K562 (cell line): Measurements from ENCODE around the gene USP12. TPM values are rescaled to one million over a fixed set of nuclear protein-coding genes. Genes with fewer than 3 reads are reported as not detected.

Experiments
- EP300 ChIP-seq: IDR thresholded peaks from 2 replicates; pipeline ENCODE4 v1.6.1; 2012; ENCODE audit warnings: low read length, improper control_type of control experiment
- FOXM1 ChIP-seq, 2 experiments: fragments of 450-650 bp in 1 of 2; sonication (generic) in 1 of 2; formaldehyde crosslinking in 1 of 2; IDR thresholded peaks; 2 replicates each; pipeline versions ENCODE4 v1.6.1 to v1.9.0; 2017 to 2022; ENCODE audit warnings: low read depth in 2 of 2, mild to moderate bottlenecking in 2 of 2, missing genetic modification reagents in 1 of 2, moderate library complexity in 1 of 2
- HNRNPLL ChIP-seq: fragments of 200-400 bp; formaldehyde crosslinking; IDR thresholded peaks from 2 replicates; pipeline ENCODE4 v1.6.1; 2017; ENCODE audit warnings: low read length, low read depth, mild to moderate bottlenecking; ENCODE audit not compliant: poor library complexity, severe bottlenecking
- KLF13 ChIP-seq: fragments of 450-650 bp; IDR thresholded peaks from 2 replicates; pipeline ENCODE4 v1.6.1; 2016; ENCODE audit warnings: missing genetic modification characterization, low read depth, mild to moderate bottlenecking, missing compliant biosample characterization, moderate library complexity, borderline replicate concordance
- MAFG ChIP-seq: fragments of 450-650 bp; conservative IDR thresholded peaks from 2 replicates; pipeline ENCODE4 v1.6.1; 2016; ENCODE audit warnings: missing genetic modification characterization, missing compliant biosample characterization
- MYC ChIP-seq, 2 experiments: fragments of 250-450 bp in 1 of 2; sonication (Bioruptor Pico) in 1 of 2; IDR thresholded peaks; 2 replicates each; pipeline versions ENCODE4 v1.5.1 to v1.6.1; 2012 to 2021; ENCODE audit warnings: low read depth in 2 of 2, borderline replicate concordance in 1 of 2, improper control_type of control experiment in 1 of 2, low read length in 1 of 2, mild to moderate bottlenecking in 1 of 2, moderate library complexity in 1 of 2
- NFATC3 ChIP-seq: fragments of 450-650 bp; IDR thresholded peaks from 2 replicates; pipeline ENCODE4 v1.6.1; 2017; ENCODE audit warnings: mild to moderate bottlenecking
- NR3C1 ChIP-seq: sonication (generic); formaldehyde crosslinking; IDR thresholded peaks from 2 replicates; pipeline ENCODE4 v1.8.1; 2022; ENCODE audit warnings: missing genetic modification reagents
- NUFIP1 ChIP-seq: fragments of 450-650 bp; IDR thresholded peaks from 2 replicates; pipeline ENCODE4 v1.6.1; 2018; ENCODE audit not compliant: partially characterized antibody
- PCBP1 ChIP-seq: fragments of 200-400 bp; formaldehyde crosslinking; IDR thresholded peaks from 2 replicates; pipeline ENCODE4 v1.6.1; 2018; ENCODE audit warnings: mild to moderate bottlenecking, low read depth, low read length; ENCODE audit not compliant: poor library complexity, severe bottlenecking
- POLR2AphosphoS2 ChIP-seq: IDR thresholded peaks from 2 replicates; pipeline ENCODE4 v1.6.1; 2012; ENCODE audit warnings: low read length, improper control_type of control experiment
- PPARD ChIP-seq: fragments of 250-450 bp; sonication (Bioruptor Pico); IDR thresholded peaks from 2 replicates; pipeline ENCODE4 v1.8.0; 2022; ENCODE audit warnings: inconsistent platforms, mild to moderate bottlenecking, moderate library complexity
- RBM17 ChIP-seq: fragments of 200-400 bp; formaldehyde crosslinking; IDR thresholded peaks from 2 replicates; pipeline ENCODE4 v1.6.1; 2017; ENCODE audit warnings: low read depth, mild to moderate bottlenecking, low read length, borderline replicate concordance
- RCOR1 ChIP-seq, 2 experiments: IDR thresholded peaks; 2 replicates each; pipeline ENCODE4 v1.6.1; 2012; ENCODE audit warnings: low read depth in 2 of 2, low read length in 2 of 2, borderline replicate concordance in 1 of 2, improper control_type of control experiment in 1 of 2
- SRSF7 ChIP-seq: fragments of 200-400 bp; formaldehyde crosslinking; optimal IDR thresholded peaks from 2 replicates; pipeline ENCODE3; 2017; ENCODE audit warnings: mild to moderate bottlenecking, low read depth, low read length
- TBL1XR1 ChIP-seq, 2 experiments: IDR thresholded peaks; 2 replicates each; pipeline ENCODE4 v1.6.1; 2012; ENCODE audit warnings: improper control_type of control experiment in 2 of 2, low read length in 2 of 2, mild to moderate bottlenecking in 1 of 2
- ZBED1 ChIP-seq: IDR thresholded peaks from 2 replicates; pipeline ENCODE4 v1.6.1; 2014
- ZNF121 ChIP-seq: sonication (generic); formaldehyde crosslinking; conservative IDR thresholded peaks from 2 replicates; pipeline ENCODE4 v1.8.0; 2022; ENCODE audit warnings: missing genetic modification reagents
- ZNF197 ChIP-seq: fragments of 200-800 bp; sonication (Bioruptor generic); IDR thresholded peaks from 2 replicates; pipeline ENCODE4 v1.6.1; 2016; ENCODE audit warnings: low read depth, missing genetic modification characterization, missing compliant biosample characterization
- ZSCAN32 ChIP-seq: fragments of 450-650 bp; formaldehyde crosslinking; IDR thresholded peaks from 2 replicates; pipeline ENCODE4 v1.4.0; 2020; ENCODE audit warnings: mild to moderate bottlenecking, moderate library complexity
- polyA plus RNA-seq, 8 experiments: library from polyadenylated mRNA; depleted of rRNA in 4 of 8; stranded (reverse) in 5 of 8; unstranded in 3 of 8; fragments of >200 nt; fragmentation: Nextera tagmentation in 2 of 8; fragmentation: Illumina TruSeq in 1 of 8; extraction: Ambion mirVana in 2 of 8; extraction: Trizol in 1 of 8; gene quantifications; 2 replicates each; pipeline versions ENCODE4 v1.2.1 to v1.2.3, GENCODE V29; 2011 to 2014; ENCODE audit warnings: inconsistent platforms in 1 of 8, missing spikeins in 1 of 8
- total RNA-seq, 7 experiments: library from RNA; depleted of rRNA in 6 of 7; stranded (reverse); fragments of >200 nt in 6 of 7; fragmentation: Illumina TruSeq in 2 of 7; extraction: Trizol in 2 of 7; gene quantifications; 2 replicates each; pipeline versions ENCODE4 v1.2.1 to v1.2.3, GENCODE V29; 2011 to 2021; ENCODE audit warnings: low replicate concordance in 1 of 7
- TF ChIP-seq, protein P1 (sequence below): fragments of 450-650 bp; formaldehyde crosslinking; IDR thresholded peaks from 2 replicates; pipeline ENCODE4 v1.4.0; 2020; ENCODE audit warnings: mild to moderate bottlenecking
- TF ChIP-seq, protein P2 (sequence below): fragments of 450-650 bp; IDR thresholded peaks from 2 replicates; pipeline ENCODE4 v1.6.1; 2016; ENCODE audit warnings: low read depth, mild to moderate bottlenecking, moderate library complexity
- TF ChIP-seq, protein P3 (sequence below), 2 experiments: fragments of 450-650 bp; IDR thresholded peaks; 2 replicates each; pipeline ENCODE4 v1.6.1; 2016
- TF ChIP-seq, protein P4 (sequence below): fragments of 450-650 bp; formaldehyde crosslinking; IDR thresholded peaks from 2 replicates; pipeline ENCODE4 v1.4.0; 2022; ENCODE audit warnings: mild to moderate bottlenecking, moderate library complexity

USP12 gene
- total and polyA plus RNA-seq, 9 of the 15 experiments (the other 6 are each of a cell fraction or from before 2014, with no cell fraction given), result 1.8 to 20.5 (median 13.3) TPM

DNA sequence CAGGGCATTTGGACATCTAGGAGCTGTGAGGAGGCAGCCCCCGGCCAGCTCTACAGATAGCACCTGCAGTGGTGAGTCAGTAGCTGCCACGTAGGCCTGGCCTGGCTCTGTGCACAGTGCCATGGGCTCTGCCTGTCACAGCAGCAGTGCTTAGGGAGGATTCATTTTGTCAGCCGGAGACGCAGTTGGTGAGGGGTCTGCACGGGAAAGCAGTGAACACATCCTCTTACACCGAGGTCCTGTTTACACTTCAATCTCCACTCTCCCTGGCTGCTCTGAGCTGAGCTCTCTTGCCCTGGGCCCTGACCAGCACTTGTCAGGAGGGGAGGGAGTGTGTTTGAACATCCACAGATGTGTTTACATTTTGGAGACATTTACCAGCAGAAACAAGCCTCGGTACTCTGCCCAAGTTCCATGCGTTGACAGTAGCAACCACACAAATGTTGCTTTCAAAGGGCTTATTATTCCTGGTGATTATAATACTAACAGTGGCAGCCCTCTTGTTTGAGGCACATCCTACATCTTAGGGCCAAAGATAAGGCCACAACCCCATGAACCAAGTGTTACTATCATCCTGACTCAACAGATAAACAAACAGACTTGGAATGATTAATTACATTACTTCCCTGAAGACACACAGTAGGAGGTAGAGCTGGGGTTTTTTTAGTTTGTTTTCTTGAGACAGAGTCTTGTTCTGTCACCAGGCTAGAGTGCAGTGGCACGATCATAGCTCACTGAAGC is 148.9 kb downstream of the USP12 start (continued):
- TF ChIP-seq MYC (IDR thresholded peaks at IDR 0.05; ENCODE audit: low read depth, low read length) (no peak), MYC (CRISPR knock-in tag; IDR thresholded peaks at IDR 0.05; ENCODE audit: borderline replicate concordance, low read depth) (no peak), TBL1XR1 (IDR thresholded peaks at IDR 0.05; ENCODE audit: low read length in 2 of 2) (no peak), PCBP1 (no peak), NR3C1 (CRISPR knock-in tag) (no peak), HNRNPLL (no peak), ZSCAN32 (no peak), NUFIP1 (no peak), RBM17 (no peak), ZBED1 (no peak), MAFG (tag) (no peak), FOXM1 (IDR thresholded peaks at IDR 0.05; ENCODE audit: low read depth) (no peak), FOXM1 (CRISPR knock-in tag; IDR thresholded peaks at IDR 0.05; ENCODE audit: low read depth) (no peak), POLR2AphosphoS2 (no peak), SRSF7 (no peak), PPARD (CRISPR knock-in tag) (no peak), ZNF121 (CRISPR knock-in tag) (no peak), RCOR1 (IDR thresholded peaks at IDR 0.05; ENCODE audit: borderline replicate concordance in 1 of 2, low read depth in 2 of 2, low read length in 2 of 2) (peak in 1 of 2 experiments; percentile 66; a peak in 1 of 4 replicates), ZNF197 (no peak), NFATC3 (no peak), KLF13 (no peak), EP300 (peak; percentile 39; the same call in 1 of the 2 replicates)
- TF ChIP-seq, protein P1, sequence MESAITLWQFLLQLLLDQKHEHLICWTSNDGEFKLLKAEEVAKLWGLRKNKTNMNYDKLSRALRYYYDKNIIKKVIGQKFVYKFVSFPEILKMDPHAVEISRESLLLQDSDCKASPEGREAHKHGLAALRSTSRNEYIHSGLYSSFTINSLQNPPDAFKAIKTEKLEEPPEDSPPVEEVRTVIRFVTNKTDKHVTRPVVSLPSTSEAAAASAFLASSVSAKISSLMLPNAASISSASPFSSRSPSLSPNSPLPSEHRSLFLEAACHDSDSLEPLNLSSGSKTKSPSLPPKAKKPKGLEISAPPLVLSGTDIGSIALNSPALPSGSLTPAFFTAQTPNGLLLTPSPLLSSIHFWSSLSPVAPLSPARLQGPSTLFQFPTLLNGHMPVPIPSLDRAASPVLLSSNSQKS, result no peak
- TF ChIP-seq, protein P2, sequence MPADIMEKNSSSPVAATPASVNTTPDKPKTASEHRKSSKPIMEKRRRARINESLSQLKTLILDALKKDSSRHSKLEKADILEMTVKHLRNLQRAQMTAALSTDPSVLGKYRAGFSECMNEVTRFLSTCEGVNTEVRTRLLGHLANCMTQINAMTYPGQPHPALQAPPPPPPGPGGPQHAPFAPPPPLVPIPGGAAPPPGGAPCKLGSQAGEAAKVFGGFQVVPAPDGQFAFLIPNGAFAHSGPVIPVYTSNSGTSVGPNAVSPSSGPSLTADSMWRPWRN, result no peak
- TF ChIP-seq, protein P3, sequence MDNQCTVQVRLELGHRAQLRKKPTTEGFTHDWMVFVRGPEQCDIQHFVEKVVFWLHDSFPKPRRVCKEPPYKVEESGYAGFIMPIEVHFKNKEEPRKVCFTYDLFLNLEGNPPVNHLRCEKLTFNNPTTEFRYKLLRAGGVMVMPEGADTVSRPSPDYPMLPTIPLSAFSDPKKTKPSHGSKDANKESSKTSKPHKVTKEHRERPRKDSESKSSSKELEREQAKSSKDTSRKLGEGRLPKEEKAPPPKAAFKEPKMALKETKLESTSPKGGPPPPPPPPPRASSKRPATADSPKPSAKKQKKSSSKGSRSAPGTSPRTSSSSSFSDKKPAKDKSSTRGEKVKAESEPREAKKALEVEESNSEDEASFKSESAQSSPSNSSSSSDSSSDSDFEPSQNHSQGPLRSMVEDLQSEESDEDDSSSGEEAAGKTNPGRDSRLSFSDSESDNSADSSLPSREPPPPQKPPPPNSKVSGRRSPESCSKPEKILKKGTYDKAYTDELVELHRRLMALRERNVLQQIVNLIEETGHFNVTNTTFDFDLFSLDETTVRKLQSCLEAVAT (IDR thresholded peaks at IDR 0.05), result no peak
- TF ChIP-seq, protein P4, sequence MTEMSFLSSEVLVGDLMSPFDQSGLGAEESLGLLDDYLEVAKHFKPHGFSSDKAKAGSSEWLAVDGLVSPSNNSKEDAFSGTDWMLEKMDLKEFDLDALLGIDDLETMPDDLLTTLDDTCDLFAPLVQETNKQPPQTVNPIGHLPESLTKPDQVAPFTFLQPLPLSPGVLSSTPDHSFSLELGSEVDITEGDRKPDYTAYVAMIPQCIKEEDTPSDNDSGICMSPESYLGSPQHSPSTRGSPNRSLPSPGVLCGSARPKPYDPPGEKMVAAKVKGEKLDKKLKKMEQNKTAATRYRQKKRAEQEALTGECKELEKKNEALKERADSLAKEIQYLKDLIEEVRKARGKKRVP, result no peak
